ENCODE results near the gene PLXDC2.

Gene PLXDC2

DNA sequence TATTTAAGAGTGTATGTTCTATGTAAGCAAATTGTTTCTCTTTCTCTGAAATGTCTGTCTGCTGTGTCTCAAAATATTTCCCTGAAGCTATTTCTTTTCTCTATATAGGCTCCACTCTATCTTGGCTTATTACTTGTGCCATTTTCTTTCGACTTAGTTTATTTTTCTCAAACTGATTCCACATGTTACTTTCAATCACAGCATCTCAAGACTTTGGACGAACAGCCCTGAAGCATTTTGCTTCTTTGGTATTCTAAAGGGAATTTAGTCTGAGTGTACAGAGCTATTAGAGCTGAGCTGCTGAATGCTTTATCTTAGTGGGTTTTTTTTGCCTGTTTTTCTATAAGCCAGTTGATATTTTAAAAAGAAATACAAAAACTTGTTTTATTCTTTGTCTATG is 95.7 kb downstream of the PLXDC2 start:
- DNase-seq (ENCODE audit: low read depth), result no peak

DNA sequence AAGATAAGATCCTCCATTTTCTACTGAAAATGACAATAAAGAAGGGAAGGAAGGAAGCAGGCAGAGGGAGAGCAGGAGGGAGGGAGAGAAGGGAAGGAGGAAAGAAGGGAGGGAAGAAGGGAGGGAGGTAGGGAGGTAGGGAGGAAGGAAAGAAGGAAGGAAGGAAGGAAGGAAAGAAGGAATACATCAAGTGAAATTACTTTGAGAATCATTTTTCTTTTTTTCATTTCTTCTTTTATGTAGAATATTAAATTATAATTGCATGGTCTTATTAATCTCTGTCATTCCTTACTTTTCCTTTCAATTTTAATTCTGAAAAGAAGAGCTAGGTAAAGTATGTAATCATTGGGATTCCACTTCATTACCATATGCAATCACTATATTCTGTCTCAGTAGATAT is 97.8 kb downstream of the PLXDC2 start:
- DNase-seq (ENCODE audit: low read depth), result no peak

DNA sequence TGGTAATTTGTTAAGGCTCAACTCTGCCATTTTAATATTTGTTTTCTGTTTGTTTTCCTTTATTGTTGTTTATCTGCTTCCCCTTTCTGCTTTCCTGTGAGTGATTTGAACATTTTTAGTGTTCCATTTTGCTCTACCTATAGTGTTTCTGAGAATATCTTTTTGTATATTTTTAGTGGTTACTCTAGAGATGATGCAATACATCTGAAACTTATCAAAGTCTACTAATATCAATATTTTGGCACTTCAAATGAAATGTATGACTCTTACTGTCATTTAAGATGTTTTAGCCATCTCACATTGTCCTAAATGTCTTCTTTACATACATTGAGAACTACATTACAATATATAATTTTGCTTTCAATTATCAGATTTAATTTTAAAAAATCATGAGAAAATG is 98.9 kb downstream of the PLXDC2 start:
- DNase-seq (ENCODE audit: low read depth), result no peak

DNA sequence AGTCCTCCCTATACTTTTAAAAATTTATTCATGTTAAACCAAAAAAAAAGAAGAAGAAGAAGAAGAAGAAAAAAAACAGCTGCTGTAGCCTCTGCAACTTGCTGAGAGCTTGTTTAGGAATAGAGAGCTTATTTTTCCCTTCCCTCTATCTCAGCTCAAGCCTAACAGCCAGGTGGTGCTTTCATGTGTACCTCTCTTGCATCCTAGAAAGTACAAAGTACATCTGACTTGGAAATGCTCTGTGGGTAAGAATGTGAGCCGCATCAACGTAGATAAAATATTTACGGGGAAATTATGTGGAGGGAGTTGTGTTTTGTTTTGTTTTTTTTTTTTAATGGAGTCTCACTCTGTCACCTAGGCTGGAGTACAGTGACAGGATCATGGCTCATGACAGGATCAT is 99.6 kb downstream of the PLXDC2 start:
- DNase-seq (ENCODE audit: low read depth), result no peak

DNA sequence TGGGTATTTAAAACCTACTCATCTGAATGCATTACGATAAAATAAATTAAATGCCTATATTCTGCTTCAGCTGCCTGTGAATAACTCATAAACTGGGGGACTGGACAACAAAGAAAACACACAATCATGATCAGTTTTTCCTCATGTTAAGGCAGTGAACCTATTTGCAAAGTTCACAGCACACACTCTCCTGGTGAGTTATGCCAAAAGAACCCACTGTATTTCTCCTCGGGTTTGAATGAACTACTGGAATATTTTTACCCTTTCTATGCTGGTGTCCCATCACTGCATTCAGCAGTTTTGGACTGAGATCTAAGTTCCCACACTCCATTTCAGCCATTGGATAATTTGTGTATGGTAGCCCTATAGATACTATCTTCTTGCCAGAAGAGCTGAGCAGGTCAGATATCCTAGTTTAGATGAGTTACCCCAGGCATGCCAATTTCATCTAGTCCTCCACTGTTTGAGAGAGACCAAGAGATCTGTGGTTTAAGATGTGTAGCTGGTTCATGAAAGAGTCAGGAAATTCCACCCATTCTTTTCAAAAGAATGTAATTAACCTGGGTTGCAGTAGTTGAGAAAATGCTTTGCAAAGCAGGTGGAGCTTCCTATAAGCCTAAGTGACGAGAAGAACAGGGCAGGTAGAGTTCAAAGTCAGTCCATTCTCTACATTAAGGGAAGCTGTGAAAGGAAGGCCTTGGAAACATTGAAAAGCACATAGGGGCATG is 101.7 kb downstream of the PLXDC2 start:
- no peak for DNase-seq (ENCODE audit: low read depth)

DNA sequence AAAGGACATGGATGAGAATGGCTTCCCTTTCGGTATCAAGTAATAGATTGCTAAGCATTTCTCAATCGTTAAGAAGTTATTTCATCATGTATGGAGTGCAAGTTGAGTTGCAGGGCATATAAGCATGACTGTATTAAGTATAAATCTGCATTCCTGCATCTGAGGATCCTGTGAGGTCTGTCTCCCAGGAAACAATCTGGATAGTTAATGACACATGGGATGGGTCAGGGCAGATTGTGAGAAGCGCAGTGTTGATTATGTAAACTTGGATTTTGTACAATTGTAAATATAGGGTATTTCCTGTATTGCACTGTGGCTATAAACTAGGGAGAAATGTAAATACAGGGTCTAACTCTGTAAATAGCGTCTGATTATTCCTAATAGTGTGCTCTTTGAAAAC is 102.6 kb downstream of the PLXDC2 start:
- no peak for DNase-seq (ENCODE audit: low read depth)

DNA sequence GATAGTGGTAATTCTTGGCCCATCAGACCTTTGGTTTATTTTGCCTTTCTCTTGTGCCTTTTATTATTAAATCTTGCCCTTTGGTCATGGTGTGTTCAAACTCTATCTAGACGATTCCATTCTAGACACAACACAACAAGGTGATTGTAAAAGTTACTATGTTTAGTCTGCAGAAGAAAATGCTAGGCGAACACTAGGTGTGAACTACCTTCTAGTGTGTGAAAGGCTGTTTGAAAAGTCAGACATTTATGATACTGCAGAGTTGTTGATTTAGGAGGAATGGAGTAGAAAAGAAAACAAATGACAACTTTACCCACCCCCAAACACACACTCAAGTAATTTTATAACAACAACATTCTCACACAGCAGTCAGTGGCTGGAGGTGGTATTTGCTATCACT is 103.4 kb downstream of the PLXDC2 start:
- no peak for DNase-seq (ENCODE audit: low read depth)

DNA sequence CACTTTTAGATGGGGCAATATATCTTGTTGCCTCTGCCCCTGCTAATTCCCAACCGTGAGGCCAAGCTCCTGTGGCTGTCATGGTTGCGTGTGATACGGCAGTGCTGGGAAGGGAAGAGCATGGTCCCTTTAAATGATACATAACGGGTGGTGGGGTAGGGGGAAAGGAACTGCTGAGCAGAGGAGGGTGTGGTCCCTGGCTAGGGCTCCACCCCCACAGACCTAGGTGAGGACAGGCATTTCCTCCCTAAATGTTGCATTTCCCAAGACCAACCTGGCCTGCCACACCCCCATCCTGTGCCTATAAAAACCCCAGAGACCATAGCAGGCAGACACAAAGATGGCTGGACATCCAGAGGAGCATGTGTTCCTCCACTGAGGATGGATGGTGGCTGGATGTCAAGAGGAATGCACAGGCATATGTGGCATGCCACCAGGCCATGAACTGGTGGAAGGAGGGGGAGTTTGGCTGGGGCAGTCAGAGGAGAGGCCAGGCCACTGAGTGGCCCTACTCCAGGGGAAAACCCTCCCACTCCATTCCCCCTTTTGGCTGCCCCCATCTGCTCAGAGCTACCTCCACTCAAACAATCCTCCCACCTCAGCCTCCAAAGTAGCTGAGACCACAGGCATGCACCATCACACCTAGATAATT is 104.0 kb downstream of the PLXDC2 start:
- no peak for DNase-seq (ENCODE audit: low read depth)

DNA sequence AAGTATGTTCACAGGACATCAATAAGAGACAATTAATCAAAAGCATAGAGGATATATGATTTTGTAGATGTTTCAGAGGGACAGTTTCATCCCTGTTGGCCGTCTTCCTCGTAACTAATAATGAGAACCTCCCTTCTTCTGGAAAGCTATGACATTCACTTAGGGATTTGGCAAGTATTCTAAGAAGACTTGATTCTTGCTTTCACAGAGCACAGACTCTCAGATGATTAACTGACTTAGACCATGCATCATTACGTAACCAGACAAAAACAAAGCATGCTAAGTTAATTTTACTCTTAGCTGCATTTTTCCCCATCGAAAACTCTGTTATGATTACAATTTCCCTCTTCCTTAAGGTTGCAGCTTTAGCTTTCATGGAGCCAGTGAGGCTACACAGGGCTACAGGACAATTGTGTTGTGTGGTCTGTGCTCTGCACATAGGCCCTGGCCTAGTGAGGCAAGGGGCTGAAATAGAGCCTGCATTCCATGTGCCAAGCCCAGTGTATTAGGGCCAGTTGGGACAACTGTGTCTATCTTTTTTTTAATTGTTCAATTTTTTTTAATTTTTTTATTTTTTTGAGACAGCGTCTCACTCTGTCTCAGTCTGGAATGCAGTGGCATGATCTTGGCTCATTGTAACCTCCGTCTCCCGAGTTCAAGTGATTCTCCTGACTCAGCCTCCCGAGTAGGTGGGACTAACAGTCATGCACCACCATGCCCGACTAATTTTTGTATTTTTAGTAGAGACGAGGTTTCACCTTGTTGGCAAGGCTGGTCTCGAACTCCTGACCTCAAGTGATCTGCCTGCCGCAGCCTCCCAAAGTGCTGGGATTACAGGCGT is 105.3 kb downstream of the PLXDC2 start:
- DNase-seq (ENCODE audit: low read depth), result no peak

DNA sequence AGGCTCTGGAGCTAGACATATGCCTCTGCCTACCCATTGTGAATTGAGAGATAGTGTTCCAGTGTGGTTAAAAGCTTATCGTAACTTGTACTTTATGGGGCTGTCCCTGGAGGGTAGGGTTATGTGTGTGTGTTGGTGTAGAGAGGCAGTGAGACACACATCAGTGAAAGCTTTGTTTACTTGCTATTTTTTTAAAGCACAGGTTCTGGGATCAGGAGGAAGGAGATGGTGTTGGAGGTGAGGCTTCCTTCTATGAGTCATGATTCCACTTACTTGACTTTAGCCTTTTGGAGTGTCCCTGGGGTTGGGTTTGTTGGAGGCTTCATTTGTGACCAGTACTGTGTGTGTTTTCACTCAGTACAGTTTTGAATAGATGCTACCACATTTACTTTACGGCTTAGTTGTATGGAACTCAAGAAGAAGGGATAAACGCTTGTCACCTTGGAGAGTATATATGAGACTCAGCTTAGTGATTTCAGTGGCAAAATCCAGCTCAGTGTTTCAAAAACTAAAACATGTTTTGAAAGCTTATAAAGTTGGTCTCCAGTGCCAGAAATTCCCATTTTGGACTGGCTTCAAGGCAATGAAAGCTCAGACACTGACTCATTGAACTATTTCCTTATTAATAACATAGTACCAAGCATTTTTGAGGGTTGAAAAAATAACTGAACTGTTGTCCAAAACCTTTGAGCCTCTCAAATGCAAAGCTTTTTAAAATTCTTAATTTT is 106.2 kb downstream of the PLXDC2 start:
- DNase-seq (ENCODE audit: low read depth), result no peak

DNA sequence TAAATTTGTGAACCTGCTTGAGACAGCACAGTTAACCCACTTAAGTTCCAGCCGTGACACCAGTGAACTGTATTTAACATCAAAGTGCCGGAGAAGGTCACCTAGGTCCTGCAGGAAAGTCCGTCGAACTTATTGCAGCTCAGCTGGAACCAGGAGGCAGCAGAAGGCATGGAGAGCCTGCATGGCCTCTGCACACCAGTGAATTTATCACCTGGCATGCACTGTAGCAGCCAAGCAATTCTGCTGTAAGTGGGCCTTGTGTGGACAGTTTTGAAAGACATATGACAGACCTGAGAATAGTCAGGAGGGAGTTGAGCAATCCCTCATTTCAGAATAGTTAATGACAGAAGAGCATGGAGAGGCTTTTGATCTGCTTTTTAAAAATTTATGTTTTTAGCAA is 108.8 kb downstream of the PLXDC2 start:
- no peak for DNase-seq (ENCODE audit: low read depth)

DNA sequence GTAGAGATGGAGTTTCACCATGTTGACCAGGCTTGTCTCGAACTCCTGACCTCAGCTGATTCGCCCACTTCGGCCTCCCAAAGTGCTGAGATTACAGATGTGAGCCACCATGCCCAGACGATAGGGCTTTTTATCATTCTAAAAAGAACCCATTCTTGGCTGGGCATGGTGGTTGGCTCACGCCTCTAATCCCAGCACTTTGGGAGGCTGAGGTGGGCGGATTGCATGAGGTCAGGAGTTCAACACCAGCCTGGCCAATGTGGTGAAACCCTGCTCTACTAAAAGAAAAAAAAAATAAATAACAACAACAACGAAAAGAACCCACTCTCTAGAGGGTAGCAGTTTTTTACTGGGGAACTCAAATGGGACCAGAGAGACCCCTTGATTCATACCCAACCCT is 112.7 kb downstream of the PLXDC2 start:
- DNase-seq (ENCODE audit: low read depth), result no peak

DNA sequence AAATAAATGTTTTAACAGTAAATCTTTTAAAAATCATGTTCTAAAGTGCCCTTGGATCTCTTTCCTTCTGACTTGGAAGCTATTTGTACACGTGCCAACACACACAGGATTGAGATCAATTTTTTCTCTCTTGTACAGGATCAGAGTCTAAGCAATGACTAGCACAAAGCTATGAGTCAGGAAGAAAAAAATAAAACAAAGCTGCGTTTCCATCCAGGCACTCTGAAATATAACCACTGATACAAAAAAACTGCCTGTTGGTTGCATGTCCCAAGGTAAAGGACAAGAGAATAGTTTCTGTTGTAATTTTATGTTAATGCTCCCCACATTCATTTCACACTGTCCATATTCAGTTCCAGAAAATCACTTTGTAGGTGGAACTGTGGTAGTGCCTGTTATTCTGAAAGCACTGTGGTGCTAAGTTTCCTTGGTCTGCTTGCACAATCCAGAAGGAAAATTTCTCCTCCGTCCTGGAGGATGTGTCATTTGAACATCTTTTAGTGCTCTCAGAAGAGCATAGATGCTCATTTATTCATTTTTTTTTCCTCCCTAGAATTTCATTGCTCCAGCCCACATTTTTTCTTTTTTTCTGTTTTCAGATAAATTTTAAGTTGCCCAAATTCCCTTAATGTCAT is 113.4 kb downstream of the PLXDC2 start:
- DNase-seq (ENCODE audit: low read depth), result no peak

DNA sequence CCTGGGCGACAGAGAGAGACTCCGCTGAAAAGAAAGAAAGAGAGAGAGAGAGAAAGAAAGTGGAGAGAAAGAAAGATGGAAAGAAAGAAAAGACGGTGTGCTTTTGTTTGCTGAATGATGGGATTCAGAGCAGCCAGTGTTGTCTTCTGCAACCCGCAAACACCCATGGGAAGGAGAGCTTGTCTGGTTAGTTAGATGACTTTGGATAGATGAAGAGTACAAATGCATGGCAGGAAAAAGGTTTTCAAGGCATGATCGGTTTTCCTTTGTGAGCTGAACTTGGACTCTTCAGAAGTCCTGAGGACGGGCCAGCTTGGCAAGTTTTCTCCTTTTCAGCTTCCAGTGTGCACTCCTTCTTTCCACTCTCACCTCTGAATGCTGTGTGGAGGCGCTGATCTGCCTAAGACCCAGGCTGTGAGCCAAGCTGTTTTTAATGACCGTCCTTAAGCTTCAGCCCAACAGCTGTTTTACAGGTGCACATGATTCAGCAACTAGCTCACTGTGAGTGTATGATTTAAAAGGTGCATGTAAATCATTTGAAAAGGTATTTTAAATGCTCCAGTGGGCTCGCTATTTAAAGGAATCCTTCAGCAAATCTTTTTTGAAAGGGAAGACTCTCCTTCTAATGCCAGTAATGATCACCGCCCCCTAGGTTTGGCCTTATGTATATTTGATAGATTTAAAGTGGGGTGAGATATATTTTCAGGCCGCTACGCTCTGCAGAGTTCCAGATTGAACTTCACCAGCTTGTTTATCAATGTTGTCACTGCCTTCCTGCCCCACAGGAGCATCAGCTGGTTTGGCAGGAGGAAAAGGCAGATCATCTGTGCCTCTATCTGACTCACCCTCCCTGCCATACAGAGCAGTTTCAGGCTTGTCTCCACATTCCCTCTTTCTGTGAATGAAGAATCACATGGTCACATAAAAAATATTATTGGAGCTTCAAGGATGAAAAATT is 115.0 kb downstream of the PLXDC2 start:
- no peak for DNase-seq (ENCODE audit: low read depth)

DNA sequence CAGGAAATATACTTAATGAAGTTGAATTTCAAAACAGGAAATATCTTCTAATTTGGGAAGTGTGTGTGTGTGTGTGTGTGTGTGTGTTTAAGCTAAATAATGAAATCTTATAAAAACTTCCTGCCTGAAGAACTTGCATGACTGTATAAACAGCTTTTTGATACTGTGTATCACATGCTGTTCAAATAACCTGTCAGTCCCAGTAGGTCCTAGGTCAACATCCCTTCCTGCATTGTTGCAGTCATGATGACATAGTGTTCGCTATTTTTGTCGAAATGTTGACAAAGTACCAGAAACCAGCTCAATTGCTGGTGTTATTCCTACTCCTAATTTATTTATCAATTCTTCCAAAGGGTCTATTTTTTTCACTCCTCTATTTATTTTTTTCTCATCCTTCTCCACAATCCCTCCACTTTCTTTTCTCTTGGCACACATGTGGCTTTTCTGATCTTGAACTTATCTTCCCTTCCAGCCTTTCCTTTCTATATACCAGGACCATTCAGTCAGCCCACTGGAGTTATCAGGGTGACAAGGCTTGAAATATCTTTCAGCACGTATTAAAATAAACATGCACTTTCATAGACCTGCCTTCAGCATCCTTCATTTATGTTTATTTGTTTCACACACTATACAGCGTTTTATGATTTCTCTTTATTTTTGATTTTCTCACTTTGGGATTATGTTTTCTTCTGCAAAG is 115.8 kb downstream of the PLXDC2 start:
- DNase-seq (ENCODE audit: low read depth), result no peak

DNA sequence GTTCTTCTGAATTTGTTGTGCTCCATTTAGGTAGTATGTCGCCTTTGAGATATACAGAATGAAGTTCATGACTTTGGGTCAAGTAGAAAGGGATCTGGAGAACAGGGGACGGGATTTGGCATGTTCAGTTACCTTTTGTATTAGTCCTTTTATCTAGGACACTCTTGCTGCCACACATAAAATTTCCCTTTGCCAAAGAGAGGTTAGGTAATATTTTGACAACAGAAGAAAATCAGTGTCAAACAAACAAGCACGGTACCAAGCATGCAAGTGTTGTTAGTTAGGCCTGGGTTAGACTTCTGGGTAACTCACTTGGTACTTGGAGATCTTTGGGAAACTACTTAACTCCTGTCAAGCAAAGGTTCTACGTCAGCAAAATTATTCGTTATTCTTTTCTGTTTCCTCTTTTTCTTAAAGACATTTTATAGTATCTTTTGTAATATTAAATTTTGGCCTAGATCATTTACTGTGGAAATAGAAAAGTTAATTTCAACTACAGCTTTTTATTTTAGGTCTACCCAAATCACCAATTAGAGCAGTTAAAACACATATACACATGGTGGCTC is 116.7 kb downstream of the PLXDC2 start:
- no peak for DNase-seq (ENCODE audit: low read depth)

DNA sequence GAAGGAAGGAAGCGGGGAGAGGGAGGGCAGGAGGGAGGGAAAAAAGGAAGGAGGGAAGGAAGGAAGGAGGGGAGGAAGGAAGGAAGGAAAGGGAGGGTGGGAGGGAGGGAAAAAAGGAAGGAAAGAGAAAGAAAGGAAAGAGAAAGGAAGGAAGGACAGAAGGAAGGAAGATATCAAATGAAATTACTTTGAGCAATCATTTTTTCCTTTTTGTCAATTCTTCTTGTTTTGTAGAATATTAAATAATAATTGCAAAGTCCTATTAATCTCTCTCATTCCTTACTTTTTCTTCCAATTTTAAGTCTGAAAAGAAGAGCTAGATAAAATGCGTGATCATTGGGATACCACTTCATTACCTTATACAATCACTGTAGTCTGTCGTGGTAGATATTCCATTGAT is 117.5 kb downstream of the PLXDC2 start:
- DNase-seq (ENCODE audit: low read depth), result no peak

DNA sequence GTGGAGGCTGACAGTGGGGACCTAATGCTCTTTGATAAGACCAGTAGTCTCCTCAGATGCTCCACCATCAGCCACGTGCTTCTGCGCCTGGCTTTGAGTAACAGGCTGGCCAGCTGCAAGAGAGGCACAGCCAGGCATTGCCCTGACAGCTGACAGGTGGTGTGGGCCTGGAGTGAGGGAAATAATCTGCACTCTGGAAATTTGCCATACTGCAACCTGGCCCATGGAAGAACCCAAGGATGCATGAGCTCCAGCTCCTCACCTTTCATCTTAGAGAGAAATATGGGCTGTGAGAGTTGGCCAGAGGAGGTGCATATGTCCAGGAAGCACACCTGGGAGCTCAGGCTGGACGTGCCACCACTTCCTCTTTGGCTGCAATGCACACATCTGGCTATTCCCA is 118.9 kb downstream of the PLXDC2 start:
- DNase-seq (ENCODE audit: low read depth), result no peak

DNA sequence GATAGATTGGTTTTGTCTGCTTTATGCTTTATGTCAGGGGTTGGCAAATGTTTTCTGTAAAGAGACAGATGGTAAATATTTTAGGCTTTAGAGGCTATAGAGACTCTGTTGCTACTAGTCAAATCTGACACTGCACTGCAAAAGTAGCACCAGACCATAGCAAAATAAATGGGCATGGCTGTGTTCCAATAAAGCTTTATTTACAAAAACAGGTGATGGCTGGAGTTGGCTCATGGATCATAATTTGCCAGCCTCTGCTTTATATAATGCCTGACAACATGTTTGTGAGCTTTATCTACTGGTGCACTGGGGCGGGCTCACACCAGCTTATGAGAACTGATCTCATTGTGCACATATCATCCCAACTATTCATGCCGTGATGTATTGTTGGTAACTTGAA is 120.1 kb downstream of the PLXDC2 start:
- DNase-seq (ENCODE audit: low read depth), result no peak

DNA sequence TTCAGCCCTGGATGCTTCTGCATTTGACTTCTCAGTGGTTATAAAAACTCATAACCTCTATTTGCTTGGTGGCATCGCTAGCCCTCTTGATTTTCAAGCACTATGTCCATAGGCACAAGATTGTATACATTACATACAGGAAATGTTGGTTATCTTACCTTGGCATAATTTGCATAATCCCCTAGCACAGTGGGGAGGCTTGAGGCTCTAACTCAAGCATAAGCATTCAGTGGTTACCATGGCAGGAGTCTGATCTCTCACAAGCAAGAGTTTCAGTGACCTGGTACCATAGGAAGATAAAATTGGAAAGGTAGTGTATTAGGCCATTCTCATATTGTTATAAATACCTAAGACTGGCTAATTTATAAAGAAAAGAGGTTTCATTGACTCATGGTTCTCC is 121.8 kb downstream of the PLXDC2 start:
- no peak for DNase-seq (ENCODE audit: low read depth)

All from activated T-helper 1 cell treated with Interleukin-2 at 50 U/mL for 16 hours (primary cell).